ENCODE measurements around the gene XRCC4. TPM values are rescaled to one million over a fixed set of nuclear protein-coding genes. Genes with fewer than 3 reads are reported as not detected.

XRCC4 gene
- total RNA-seq, 1 donor from 2014 or later = 5.5 TPM

- no peak overlapping the region for H3K27ac Mint-ChIP-seq (ENCODE audit: unreplicated experiment)
- DNase-seq (ENCODE audit: low spot score) = no peak
- no peak overlapping the region for H3K4me3 Mint-ChIP-seq (ENCODE audit: unreplicated experiment)
- H3K9me3 Mint-ChIP-seq (ENCODE audit: low read depth) = no peaks in the 10 kb centered on the region
- peaks cover 27% of the 10 kb centered on the region for H3K4me1 Mint-ChIP-seq (ENCODE audit: low read depth)
- no peaks in the 10 kb centered on the region for H3K27me3 Mint-ChIP-seq (ENCODE audit: low read depth)
- no peak for TF ChIP-seq CTCF (IDR thresholded peaks at IDR 0.05)
- no peaks in the 10 kb centered on the region for H3K36me3 Mint-ChIP-seq (ENCODE audit: low read depth)
Observed at GRCh38 chr5:83281658-83282057, 204.3 kb downstream of the XRCC4 start.

- no peak for TF ChIP-seq CTCF (IDR thresholded peaks at IDR 0.05)
- no peak overlapping the region for H3K4me3 Mint-ChIP-seq (ENCODE audit: unreplicated experiment)
- H3K27me3 Mint-ChIP-seq (ENCODE audit: low read depth) = no peaks in the 10 kb centered on the region
- H3K4me1 Mint-ChIP-seq (ENCODE audit: low read depth) = peaks cover 19% of the 10 kb centered on the region
- H3K27ac Mint-ChIP-seq (ENCODE audit: unreplicated experiment) = no peak overlapping the region
- DNase-seq (ENCODE audit: low spot score) = no peak
- H3K36me3 Mint-ChIP-seq (ENCODE audit: low read depth) = no peaks in the 10 kb centered on the region
- H3K9me3 Mint-ChIP-seq (ENCODE audit: low read depth) = peaks cover 3% of the 10 kb centered on the region
Observed at GRCh38 chr5:83283761-83284160, 206.4 kb downstream of the XRCC4 start.

GRCh38 chr5:83285661-83286398 lies 208.5 kb downstream of the XRCC4 start:
- DNase-seq (ENCODE audit: low spot score) = no peak
- Mint-ChIP-seq H3K4me3 (ENCODE audit: unreplicated experiment) (no peak overlapping the region), H3K36me3 (ENCODE audit: low read depth) (peaks cover 2% of the 10 kb centered on the region), H3K4me1 (ENCODE audit: low read depth) (peaks cover 18% of the 10 kb centered on the region), H3K27ac (ENCODE audit: unreplicated experiment) (no peak overlapping the region), H3K27me3 (ENCODE audit: low read depth) (no peaks in the 10 kb centered on the region), H3K9me3 (ENCODE audit: low read depth) (peaks cover 12% of the 10 kb centered on the region)
- TF ChIP-seq CTCF (IDR thresholded peaks at IDR 0.05) = no peak

- Mint-ChIP-seq H3K4me1 (ENCODE audit: low read depth) (no peaks in the 10 kb centered on the region), H3K27me3 (ENCODE audit: low read depth) (no peaks in the 10 kb centered on the region), H3K4me3 (ENCODE audit: unreplicated experiment) (no peak overlapping the region), H3K27ac (ENCODE audit: unreplicated experiment) (no peak overlapping the region), H3K36me3 (ENCODE audit: low read depth) (peaks cover 3% of the 10 kb centered on the region), H3K9me3 (ENCODE audit: low read depth) (peaks cover 5% of the 10 kb centered on the region)
- no peak for DNase-seq (ENCODE audit: low spot score)
- TF ChIP-seq CTCF (IDR thresholded peaks at IDR 0.05) = no peak
Observed at GRCh38 chr5:83294246-83294645, 216.9 kb downstream of the XRCC4 start.

GRCh38 chr5:83299353-83299752 lies 222.0 kb downstream of the XRCC4 start:
- no peaks in the 10 kb centered on the region for H3K4me1 Mint-ChIP-seq (ENCODE audit: low read depth)
- no peak for TF ChIP-seq CTCF (IDR thresholded peaks at IDR 0.05)
- peaks cover 7% of the 10 kb centered on the region for H3K36me3 Mint-ChIP-seq (ENCODE audit: low read depth)
- no peak for DNase-seq (ENCODE audit: low spot score)
- H3K4me3 Mint-ChIP-seq (ENCODE audit: unreplicated experiment) = no peak overlapping the region
- H3K27ac Mint-ChIP-seq (ENCODE audit: unreplicated experiment) = no peak overlapping the region
- H3K9me3 Mint-ChIP-seq (ENCODE audit: low read depth) = peaks cover 16% of the 10 kb centered on the region
- H3K27me3 Mint-ChIP-seq (ENCODE audit: low read depth) = no peaks in the 10 kb centered on the region
